CD14-positive monocyte (primary cell): ENCODE results near the gene CTNNA3. TPM values are rescaled to one million over a fixed set of nuclear protein-coding genes. Genes with fewer than 3 reads are reported as not detected.

Experiments used
- DNase-seq, 3 donors: peaks; one replicate each; pipeline ENCODE4 v3.0.0-alpha.2; 2011 to 2022
- H2AFZ ChIP-seq: 2 replicates; pipeline ENCODE4 v1.6.0; 2012; ENCODE audit warnings: mild to moderate bottlenecking, low read depth, low read length, inconsistent platforms; ENCODE audit not compliant: insufficient read depth, poor library complexity, severe bottlenecking
- H3K27ac ChIP-seq, 2 donors: 1 replicate in 1 of 2; 2 replicates in 1 of 2; pipeline ENCODE4 v1.5.1; 2012 to 2013; ENCODE audit warnings: low read length in 2 of 2, control low read depth in 1 of 2, inconsistent platforms in 1 of 2, low read depth in 1 of 2, mild to moderate bottlenecking in 1 of 2
- H3K27me3 ChIP-seq, 2 donors: one replicate each; pipeline versions ENCODE4 v1.6.0 to v1.6.1; 2011 to 2013; ENCODE audit warnings: low read length in 2 of 2; ENCODE audit not compliant: control insufficient read depth in 2 of 2, insufficient read depth in 2 of 2
- H3K36me3 ChIP-seq, 2 donors: replicated peaks in 1 of 2; 1 replicate in 1 of 2; 2 replicates in 1 of 2; pipeline versions ENCODE4 v1.5.1 to v1.6.1; 2012 to 2013; ENCODE audit warnings: low read length in 2 of 2, control low read depth in 1 of 2, inconsistent platforms in 1 of 2, mild to moderate bottlenecking in 1 of 2; ENCODE audit not compliant: insufficient read depth in 2 of 2, control insufficient read depth in 1 of 2
- H3K4me1 ChIP-seq, 2 donors: 1 replicate in 1 of 2; 2 replicates in 1 of 2; pipeline versions ENCODE4 v1.5.1 to v1.6.1; 2012 to 2013; ENCODE audit warnings: low read length in 2 of 2, control low read depth in 1 of 2, inconsistent platforms in 1 of 2, mild to moderate bottlenecking in 1 of 2, moderate library complexity in 1 of 2; ENCODE audit not compliant: insufficient read depth in 2 of 2, control insufficient read depth in 1 of 2
- H3K4me2 ChIP-seq: replicated peaks from 2 replicates; pipeline ENCODE3; 2012; ENCODE audit warnings: low read length, moderate library complexity, mild to moderate bottlenecking; ENCODE audit not compliant: poor library complexity, severe bottlenecking; ENCODE audit errors: extremely low read depth
- H3K4me3 ChIP-seq, 3 experiments: fragments of 200-600 bp in 1 of 3; sonication (generic) in 1 of 3; replicated peaks in 1 of 3; 1 replicate in 2 of 3; 2 replicates in 1 of 3; pipeline ENCODE4 v1.5.1; 2011 to 2013; ENCODE audit warnings: low read length in 3 of 3, mild to moderate bottlenecking in 3 of 3, control low read depth in 2 of 3, low read depth in 2 of 3, inconsistent platforms in 1 of 3, moderate library complexity in 1 of 3
- H3K79me2 ChIP-seq: 2 replicates; pipeline ENCODE4 v1.6.0; 2012; ENCODE audit warnings: mild to moderate bottlenecking, control low read depth, inconsistent platforms, low read length, moderate library complexity; ENCODE audit not compliant: insufficient read depth
- H3K9ac ChIP-seq: 2 replicates; pipeline ENCODE4 v1.6.0; 2017; ENCODE audit warnings: low read length, mild to moderate bottlenecking; ENCODE audit not compliant: insufficient read depth, poor library complexity, severe bottlenecking
- H3K9me3 ChIP-seq, 2 donors: replicated peaks in 1 of 2; 1 replicate in 1 of 2; 2 replicates in 1 of 2; pipeline versions ENCODE4 v1.5.1 to v1.6.1; 2012 to 2013; ENCODE audit warnings: low read length in 2 of 2, control low read depth in 1 of 2; ENCODE audit not compliant: control insufficient read depth in 1 of 2, insufficient read depth in 1 of 2
- H4K20me1 ChIP-seq: 2 replicates; pipeline ENCODE4 v1.6.0; 2012; ENCODE audit warnings: mild to moderate bottlenecking, low read length, control low read depth, moderate library complexity; ENCODE audit not compliant: insufficient read depth
- H3K27ac Mint-ChIP-seq, 7 donors: one replicate each; pipeline ENCODE4 v1.8.0; 2020; ENCODE audit warnings: mild to moderate bottlenecking in 7 of 7, mixed read lengths in 7 of 7, moderate library complexity in 6 of 7, inconsistent platforms in 2 of 7
- H3K27me3 Mint-ChIP-seq, 3 donors: one replicate each; pipeline ENCODE4 v1.8.0; 2021 to 2022; ENCODE audit warnings: low read depth in 3 of 3, mild to moderate bottlenecking in 3 of 3, mixed read lengths in 3 of 3, moderate library complexity in 3 of 3, inconsistent platforms in 1 of 3
- H3K36me3 Mint-ChIP-seq, 2 donors: one replicate each; pipeline ENCODE4 v1.8.0; 2020; ENCODE audit warnings: mixed read lengths in 2 of 2, inconsistent platforms in 1 of 2, mild to moderate bottlenecking in 1 of 2
- H3K4me1 Mint-ChIP-seq: one replicate; pipeline ENCODE4 v1.8.0; 2020; ENCODE audit warnings: mild to moderate bottlenecking, mixed read lengths
- H3K4me3 Mint-ChIP-seq, 2 donors: one replicate each; pipeline ENCODE4 v1.8.0; 2020; ENCODE audit warnings: mild to moderate bottlenecking in 2 of 2, mixed read lengths in 2 of 2, moderate library complexity in 1 of 2
- H3K9me3 Mint-ChIP-seq, 7 donors: one replicate each; pipeline ENCODE4 v1.8.0; 2020 to 2022; ENCODE audit warnings: mixed read lengths in 7 of 7, mild to moderate bottlenecking in 6 of 7, moderate library complexity in 6 of 7, inconsistent platforms in 2 of 7
- WGBS: methylation state at CpG from one replicate; pipeline ENCODE4 v1.1.5; 2013; ENCODE audit warnings: missing lambda C conversion rate; ENCODE audit not compliant: insufficient coverage; 5-methylcytosine and 5-hydroxymethylcytosine counted together
- intact Hi-C, 2 donors: fragments of 100-400 bp; cut with micrococcal nuclease; formaldehyde crosslinking; loops; one replicate each; pipeline versions ENCODE4 v1.15.0 to v1.15.1; 2023
- polyA plus RNA-seq, 3 donors: library from polyadenylated mRNA; depleted of rRNA in 1 of 3; unstranded in 2 of 3; stranded (reverse) in 1 of 3; fragments of 300-500 nt in 2 of 3; fragments of >200 nt in 1 of 3; fragmentation: Illumina TruSeq in 2 of 3; gene quantifications; 1 replicate in 2 of 3; 2 replicates in 1 of 3; pipeline ENCODE4 v1.2.3, GENCODE V29; 2012 to 2021
- TF ChIP-seq, protein P1 (sequence below): fragments of 200-600 bp; IDR thresholded peaks from one replicate; pipeline ENCODE4 v1.8.0; 2022; ENCODE audit warnings: antibody characterized with exemption, mild to moderate bottlenecking

CTNNA3 gene
- polyA plus RNA-seq, 3 donors = not detected

DNA sequence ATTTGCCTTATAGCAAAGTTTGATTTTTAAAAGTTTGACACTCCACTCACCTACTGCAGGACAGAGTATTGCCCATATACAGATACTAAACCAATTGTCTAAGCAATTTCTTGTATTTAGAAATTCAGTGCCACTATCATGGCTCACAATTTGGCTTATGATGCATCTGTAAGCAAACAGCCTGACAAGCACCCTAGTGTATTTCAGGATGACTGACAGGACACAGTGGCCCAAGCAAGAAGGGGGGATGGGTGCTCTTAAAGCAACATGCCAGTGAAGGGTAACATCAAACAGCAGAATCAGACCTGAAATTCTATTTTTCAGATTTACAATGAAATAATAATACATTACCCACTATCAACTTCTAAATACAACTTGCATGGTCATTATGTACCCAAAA lies 30.5 kb downstream of the CTNNA3 start:
- H3K27ac Mint-ChIP-seq = no peak overlapping the region
- no peak overlapping the region for H3K9ac ChIP-seq
- H3K79me2 ChIP-seq = no peaks in the 10 kb centered on the region
- no peak overlapping the region for H3K4me3 Mint-ChIP-seq
- intact Hi-C loops = loop anchor here in 1 of 2 donors (10.0 kb wide), 1 partner anchor 119 kb away; no protein-coding TSS in a partner anchor
- no peak overlapping the region for H3K4me2 ChIP-seq
- H3K27me3 Mint-ChIP-seq = peaks cover 0 to 3% (median 2%) of the 10 kb centered on the region in 3 donors
- no peaks in the 10 kb centered on the region for H3K4me1 Mint-ChIP-seq
- H3K27me3 ChIP-seq = no peaks in the 10 kb centered on the region
- no peaks in the 10 kb centered on the region for H3K9me3 ChIP-seq
- no peaks in the 10 kb centered on the region for H3K4me1 ChIP-seq
- H3K36me3 ChIP-seq = no peaks in the 10 kb centered on the region
- no peaks in the 10 kb centered on the region for H3K9me3 Mint-ChIP-seq
- no peaks in the 10 kb centered on the region for H4K20me1 ChIP-seq
- no peak overlapping the region for H3K4me3 ChIP-seq
- no peak for DNase-seq
- H3K36me3 Mint-ChIP-seq = no peaks in the 10 kb centered on the region
- no peak overlapping the region for H3K27ac ChIP-seq
- TF ChIP-seq, protein P1, sequence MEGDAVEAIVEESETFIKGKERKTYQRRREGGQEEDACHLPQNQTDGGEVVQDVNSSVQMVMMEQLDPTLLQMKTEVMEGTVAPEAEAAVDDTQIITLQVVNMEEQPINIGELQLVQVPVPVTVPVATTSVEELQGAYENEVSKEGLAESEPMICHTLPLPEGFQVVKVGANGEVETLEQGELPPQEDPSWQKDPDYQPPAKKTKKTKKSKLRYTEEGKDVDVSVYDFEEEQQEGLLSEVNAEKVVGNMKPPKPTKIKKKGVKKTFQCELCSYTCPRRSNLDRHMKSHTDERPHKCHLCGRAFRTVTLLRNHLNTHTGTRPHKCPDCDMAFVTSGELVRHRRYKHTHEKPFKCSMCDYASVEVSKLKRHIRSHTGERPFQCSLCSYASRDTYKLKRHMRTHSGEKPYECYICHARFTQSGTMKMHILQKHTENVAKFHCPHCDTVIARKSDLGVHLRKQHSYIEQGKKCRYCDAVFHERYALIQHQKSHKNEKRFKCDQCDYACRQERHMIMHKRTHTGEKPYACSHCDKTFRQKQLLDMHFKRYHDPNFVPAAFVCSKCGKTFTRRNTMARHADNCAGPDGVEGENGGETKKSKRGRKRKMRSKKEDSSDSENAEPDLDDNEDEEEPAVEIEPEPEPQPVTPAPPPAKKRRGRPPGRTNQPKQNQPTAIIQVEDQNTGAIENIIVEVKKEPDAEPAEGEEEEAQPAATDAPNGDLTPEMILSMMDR = no peak
- H2AFZ ChIP-seq = no peak overlapping the region

DNA sequence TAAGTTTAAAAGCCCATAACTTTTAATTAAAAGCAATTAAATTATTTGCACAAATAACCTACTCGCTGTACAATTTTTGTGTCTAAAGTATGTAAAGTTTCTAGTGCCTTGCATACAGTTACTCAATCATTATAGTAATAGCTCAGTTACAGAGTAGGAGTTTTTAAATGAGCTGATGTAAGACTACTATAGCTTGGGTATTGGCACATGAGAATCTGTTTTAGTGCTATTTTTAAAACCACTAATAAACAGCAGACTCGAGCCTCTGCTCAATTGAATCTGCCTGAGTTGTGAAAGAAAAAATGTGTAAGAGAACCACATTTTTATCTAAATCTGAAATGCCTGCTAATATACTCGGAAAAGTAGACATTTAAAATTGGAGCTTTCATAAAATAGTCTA lies 31.1 kb downstream of the CTNNA3 start:
- no peaks in the 10 kb centered on the region for H3K36me3 Mint-ChIP-seq
- no peak overlapping the region for H3K27ac ChIP-seq

More for the DNA sequence above, 31.1 kb downstream of the CTNNA3 start:
- Mint-ChIP-seq H3K9me3 (no peaks in the 10 kb centered on the region), H3K27me3 (peaks cover 0 to 6% (median 3%) of the 10 kb centered on the region in 3 donors), H3K4me1 (no peaks in the 10 kb centered on the region), H3K4me3 (no peak overlapping the region), H3K27ac (no peak overlapping the region)
- Histone ChIP-seq H3K27me3 (no peaks in the 10 kb centered on the region), H3K4me3 (no peak overlapping the region), H3K4me1 (no peaks in the 10 kb centered on the region), H3K79me2 (no peaks in the 10 kb centered on the region), H4K20me1 (no peaks in the 10 kb centered on the region), H3K36me3 (no peaks in the 10 kb centered on the region), H3K9ac (no peak overlapping the region), H3K4me2 (no peak overlapping the region), H2AFZ (no peak overlapping the region), H3K9me3 (no peaks in the 10 kb centered on the region)
- TF ChIP-seq, protein P1 = no peak
- intact Hi-C loops = loop anchor here in 1 of 2 donors (10.0 kb wide), 1 partner anchor 120 kb away; no protein-coding TSS in a partner anchor
- DNase-seq = no peak
- WGBS = no CpG with 5 or more reads among the region's 3 CpGs
